ENCODE results near the gene MEF2C.

GRCh38 chr5:88813805-88814575 lies 69.0 kb downstream of the MEF2C start:
- TF ChIP-seq CTCF (optimal IDR thresholded peaks at IDR 0.05 in 1 of 3, IDR thresholded peaks at IDR 0.05 in 1 of 3, conservative IDR thresholded peaks at IDR 0.05 in 1 of 3; ENCODE audit: extremely low read depth in 1 of 3, insufficient read depth in 2 of 3, low read length in 3 of 3) (no peak), EZH2 (IDR thresholded peaks at IDR 0.05; ENCODE audit: low read length) (no peak)

Measured in keratinocyte (primary cell).